Measurements from ENCODE around the gene PEPD. TPM values are rescaled to one million over a fixed set of nuclear protein-coding genes. Genes with fewer than 3 reads are reported as not detected.
"Not testable (repeated sequence)": the region's sequence is repeated elsewhere in the genome, so short reads cannot be mapped to it uniquely, and the experiment has no call there.

The PEPD gene
- total RNA-seq, 1 donor, result 87.9 TPM

DNA sequence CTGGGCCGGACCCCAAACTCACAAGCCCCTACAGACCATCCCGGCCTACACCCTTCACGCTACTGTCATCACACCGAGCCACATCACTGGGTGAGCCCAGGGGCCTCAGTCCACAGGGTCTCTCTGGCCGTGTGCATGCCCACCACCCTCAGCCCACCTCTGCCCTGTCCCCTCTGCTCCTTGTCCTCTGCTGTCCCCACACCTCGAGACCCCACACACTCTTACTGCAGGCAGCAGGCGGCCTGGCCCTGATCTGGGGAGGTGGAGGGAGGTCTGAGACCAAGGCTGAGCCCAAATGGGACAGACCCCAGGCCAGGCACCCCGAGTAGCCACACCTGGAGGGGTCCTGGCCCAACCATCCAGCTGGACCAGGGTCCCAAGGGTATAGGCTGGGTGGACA, 35.2 kb downstream of the PEPD start:
- H3K27ac ChIP-seq (ENCODE audit: low read depth, low read length), result no peak overlapping the region
- H4K20me1 ChIP-seq (ENCODE audit: insufficient read depth, low read length), result no peaks in the 10 kb centered on the region
- H3K4me2 ChIP-seq (ENCODE audit: insufficient read depth, low read length), result no peak overlapping the region
- no peak for DNase-seq (ENCODE audit: insufficient read length, low spot score, missing footprints)
- TF ChIP-seq, protein P1, sequence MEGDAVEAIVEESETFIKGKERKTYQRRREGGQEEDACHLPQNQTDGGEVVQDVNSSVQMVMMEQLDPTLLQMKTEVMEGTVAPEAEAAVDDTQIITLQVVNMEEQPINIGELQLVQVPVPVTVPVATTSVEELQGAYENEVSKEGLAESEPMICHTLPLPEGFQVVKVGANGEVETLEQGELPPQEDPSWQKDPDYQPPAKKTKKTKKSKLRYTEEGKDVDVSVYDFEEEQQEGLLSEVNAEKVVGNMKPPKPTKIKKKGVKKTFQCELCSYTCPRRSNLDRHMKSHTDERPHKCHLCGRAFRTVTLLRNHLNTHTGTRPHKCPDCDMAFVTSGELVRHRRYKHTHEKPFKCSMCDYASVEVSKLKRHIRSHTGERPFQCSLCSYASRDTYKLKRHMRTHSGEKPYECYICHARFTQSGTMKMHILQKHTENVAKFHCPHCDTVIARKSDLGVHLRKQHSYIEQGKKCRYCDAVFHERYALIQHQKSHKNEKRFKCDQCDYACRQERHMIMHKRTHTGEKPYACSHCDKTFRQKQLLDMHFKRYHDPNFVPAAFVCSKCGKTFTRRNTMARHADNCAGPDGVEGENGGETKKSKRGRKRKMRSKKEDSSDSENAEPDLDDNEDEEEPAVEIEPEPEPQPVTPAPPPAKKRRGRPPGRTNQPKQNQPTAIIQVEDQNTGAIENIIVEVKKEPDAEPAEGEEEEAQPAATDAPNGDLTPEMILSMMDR (IDR thresholded peaks at IDR 0.05; ENCODE audit: extremely low read depth, low read depth, low read length), result no peak
- no peaks in the 10 kb centered on the region for H3K4me1 ChIP-seq (ENCODE audit: insufficient read depth, low read length)
- H3K36me3 ChIP-seq (ENCODE audit: insufficient read depth, low read length), result peaks cover 4% of the 10 kb centered on the region
- H3K27me3 ChIP-seq (ENCODE audit: insufficient read depth, low read length), result no peaks in the 10 kb centered on the region
- H3K79me2 ChIP-seq (ENCODE audit: insufficient read depth, low read length), result no peaks in the 10 kb centered on the region
- no peak overlapping the region for H3K4me3 ChIP-seq (ENCODE audit: insufficient read depth, low read length)
- no peaks in the 10 kb centered on the region for H3K9me3 ChIP-seq (ENCODE audit: low read depth, low read length)
- no peak overlapping the region for H2AFZ ChIP-seq (ENCODE audit: low read length)

DNA sequence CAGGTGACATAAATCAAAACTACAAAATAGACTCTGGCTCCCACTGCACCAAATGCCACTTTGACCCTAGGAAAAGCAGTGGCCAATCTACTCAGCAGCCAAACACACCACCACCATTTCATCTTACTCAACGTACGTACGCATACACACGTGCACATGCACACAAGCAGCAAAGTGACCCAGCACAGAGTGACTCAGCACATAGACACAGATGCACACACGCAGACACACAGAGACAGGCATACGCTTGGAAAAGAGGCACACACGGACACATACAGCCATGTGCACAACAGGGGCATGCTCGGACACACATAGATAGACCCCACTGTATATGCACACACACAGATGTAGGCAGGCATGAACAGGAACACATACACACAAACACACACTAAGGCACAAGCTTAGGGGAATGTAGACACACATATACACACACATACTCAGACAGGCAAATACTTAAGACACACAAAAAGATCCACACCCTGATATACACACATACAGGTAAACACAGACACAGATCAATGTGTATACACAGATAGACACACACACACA, 37.3 kb downstream of the PEPD start:
- peak; percentile 72 for DNase-seq (ENCODE audit: insufficient read length, low spot score, missing footprints)
- Histone ChIP-seq H3K27me3 (ENCODE audit: insufficient read depth, low read length) (no peaks in the 10 kb centered on the region), H4K20me1 (ENCODE audit: insufficient read depth, low read length) (no peaks in the 10 kb centered on the region), H3K27ac (ENCODE audit: low read depth, low read length) (no peak overlapping the region), H3K4me3 (ENCODE audit: insufficient read depth, low read length) (no peak overlapping the region), H3K9me3 (ENCODE audit: low read depth, low read length) (peaks cover 2% of the 10 kb centered on the region), H3K4me1 (ENCODE audit: insufficient read depth, low read length) (no peaks in the 10 kb centered on the region), H2AFZ (ENCODE audit: low read length) (no peak overlapping the region), H3K36me3 (ENCODE audit: insufficient read depth, low read length) (peaks cover 6% of the 10 kb centered on the region), H3K4me2 (ENCODE audit: insufficient read depth, low read length) (no peak overlapping the region), H3K79me2 (ENCODE audit: insufficient read depth, low read length) (no peaks in the 10 kb centered on the region)
- TF ChIP-seq, protein P1 (IDR thresholded peaks at IDR 0.05; ENCODE audit: extremely low read depth, low read depth, low read length), result no peak

DNA sequence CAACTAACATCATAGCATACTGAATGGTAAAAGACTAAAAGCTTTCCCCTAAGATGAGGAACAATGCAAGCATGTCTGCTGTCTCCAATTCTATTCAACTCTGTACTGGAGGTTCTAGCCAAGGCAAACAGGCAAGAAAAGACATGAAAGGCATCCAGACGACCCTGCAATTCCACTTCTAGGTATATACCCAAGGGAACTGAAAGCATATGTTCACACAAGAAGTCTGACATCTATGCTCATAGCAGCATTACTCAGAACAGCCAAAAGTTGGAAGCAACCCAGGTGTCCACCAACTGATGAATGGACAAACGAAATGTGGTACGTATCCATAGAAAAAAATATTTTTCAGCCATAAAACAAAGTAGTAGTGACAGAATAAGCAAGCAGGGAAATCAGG, 39.1 kb downstream of the PEPD start:
- Histone ChIP-seq H2AFZ (ENCODE audit: low read length) (no peak overlapping the region), H3K4me3 (ENCODE audit: insufficient read depth, low read length) (no peak overlapping the region), H3K36me3 (ENCODE audit: insufficient read depth, low read length) (peaks cover 13% of the 10 kb centered on the region), H3K9me3 (ENCODE audit: low read depth, low read length) (peaks cover 2% of the 10 kb centered on the region), H3K4me1 (ENCODE audit: insufficient read depth, low read length) (no peaks in the 10 kb centered on the region), H3K27me3 (ENCODE audit: insufficient read depth, low read length) (no peaks in the 10 kb centered on the region), H3K4me2 (ENCODE audit: insufficient read depth, low read length) (no peak overlapping the region), H3K27ac (ENCODE audit: low read depth, low read length) (no peak overlapping the region), H3K79me2 (ENCODE audit: insufficient read depth, low read length) (no peaks in the 10 kb centered on the region), H4K20me1 (ENCODE audit: insufficient read depth, low read length) (no peaks in the 10 kb centered on the region)
- DNase-seq (ENCODE audit: insufficient read length, low spot score, missing footprints), result no peak
- TF ChIP-seq, protein P1 (IDR thresholded peaks at IDR 0.05; ENCODE audit: extremely low read depth, low read depth, low read length), result no peak

DNA sequence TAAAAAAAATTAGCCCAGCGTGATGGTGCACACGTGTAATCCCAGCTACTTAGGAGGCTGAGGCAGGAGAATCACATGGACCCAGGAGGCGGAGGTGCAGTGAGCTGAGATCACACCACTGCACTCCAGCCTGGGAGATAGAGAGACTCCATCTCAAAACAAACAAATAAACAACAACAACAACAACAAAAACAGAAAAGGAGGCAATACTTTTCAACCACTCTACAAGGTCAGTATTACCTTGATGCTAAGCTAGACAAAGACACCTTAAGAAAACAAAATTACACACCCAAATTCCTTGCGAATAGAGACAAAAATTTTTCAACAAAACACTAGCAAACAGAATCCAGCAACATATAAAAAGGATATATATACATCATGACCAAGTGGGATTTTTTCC, 39.7 kb downstream of the PEPD start:
- DNase-seq (ENCODE audit: insufficient read length, low spot score, missing footprints), result no peak
- Histone ChIP-seq H3K79me2 (ENCODE audit: insufficient read depth, low read length) (no peaks in the 10 kb centered on the region), H3K36me3 (ENCODE audit: insufficient read depth, low read length) (peaks cover 19% of the 10 kb centered on the region), H4K20me1 (ENCODE audit: insufficient read depth, low read length) (no peaks in the 10 kb centered on the region), H3K4me1 (ENCODE audit: insufficient read depth, low read length) (no peaks in the 10 kb centered on the region), H2AFZ (ENCODE audit: low read length) (no peak overlapping the region), H3K27ac (ENCODE audit: low read depth, low read length) (no peak overlapping the region), H3K4me3 (ENCODE audit: insufficient read depth, low read length) (no peak overlapping the region), H3K27me3 (ENCODE audit: insufficient read depth, low read length) (no peaks in the 10 kb centered on the region), H3K9me3 (ENCODE audit: low read depth, low read length) (peaks cover 2% of the 10 kb centered on the region), H3K4me2 (ENCODE audit: insufficient read depth, low read length) (no peak overlapping the region)
- TF ChIP-seq, protein P1 (IDR thresholded peaks at IDR 0.05; ENCODE audit: extremely low read depth, low read depth, low read length), result no peak

DNA sequence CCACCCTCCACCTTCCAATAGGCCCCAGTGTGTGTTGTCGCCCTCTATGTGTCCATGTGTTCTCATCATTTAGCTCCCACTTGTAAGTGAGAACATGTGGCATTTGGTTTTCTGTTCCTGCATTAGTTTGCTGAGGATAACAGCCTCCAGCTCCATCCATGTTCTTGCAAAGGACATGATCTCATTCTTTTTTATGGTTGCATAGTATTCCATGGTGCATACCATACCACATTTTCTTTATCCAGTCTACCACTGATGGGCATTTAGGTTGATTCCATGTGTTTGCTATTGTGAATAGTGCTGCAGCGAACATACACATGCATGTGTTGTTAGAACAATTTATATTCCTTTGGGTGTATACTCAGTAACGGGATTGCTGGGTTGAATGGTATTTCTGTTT, 42.0 kb downstream of the PEPD start:
- not testable (repeated sequence) for H3K4me1 ChIP-seq (ENCODE audit: insufficient read depth, low read length); H3K79me2 ChIP-seq (ENCODE audit: insufficient read depth, low read length); H3K9me3 ChIP-seq (ENCODE audit: low read depth, low read length); H4K20me1 ChIP-seq (ENCODE audit: insufficient read depth, low read length); H2AFZ ChIP-seq (ENCODE audit: low read length); H3K27ac ChIP-seq (ENCODE audit: low read depth, low read length); H3K27me3 ChIP-seq (ENCODE audit: insufficient read depth, low read length); H3K4me3 ChIP-seq (ENCODE audit: insufficient read depth, low read length); H3K4me2 ChIP-seq (ENCODE audit: insufficient read depth, low read length); DNase-seq (ENCODE audit: insufficient read length, low spot score, missing footprints)
- H3K36me3 ChIP-seq (ENCODE audit: insufficient read depth, low read length), result peaks cover 19% of the 10 kb centered on the region

Measured in osteoblast (primary cell).